ENCODE measurements around the gene MIF4GD.

- no peak for TF ChIP-seq CTCF (conservative IDR thresholded peaks at IDR 0.05; ENCODE audit: low read depth in 2 of 2)
- TF ChIP-seq NANOG (IDR thresholded peaks at IDR 0.05; ENCODE audit: borderline replicate concordance): no peak
- no peak for TF ChIP-seq REST (IDR thresholded peaks at IDR 0.05; ENCODE audit: unreplicated experiment)
- TF ChIP-seq POLR2AphosphoS5 (IDR thresholded peaks at IDR 0.05; ENCODE audit: low read depth): no peak
- no peak for TF ChIP-seq CREB1 (CRISPR knock-in tag; IDR thresholded peaks at IDR 0.05; ENCODE audit: low read depth)
- TF ChIP-seq ETS1 (IDR thresholded peaks at IDR 0.05): no peak
- TF ChIP-seq ZNF331 (CRISPR knock-in tag; IDR thresholded peaks at IDR 0.05; ENCODE audit: low read depth): no peak
- no peak for TF ChIP-seq EZH2 (IDR thresholded peaks at IDR 0.05; ENCODE audit: low read depth, unreplicated experiment)
- TF ChIP-seq STAT1 (IDR thresholded peaks at IDR 0.05; ENCODE audit: unreplicated experiment): no peak
Observed at GRCh38 chr17:75239778-75240393, 31.1 kb downstream of the MIF4GD start.
